Caco-2 (cell line): ENCODE results near the gene GINS1. TPM values are rescaled to one million over a fixed set of nuclear protein-coding genes. Genes with fewer than 3 reads are reported as not detected.
A peak's percentile ranks its signal among the peaks of the same experiment; 100 is the strongest.

Experiments used
- BruUV-seq: library from RNA; stranded (reverse); fragments of 400-500 nt; replicated peaks from 2 replicates; lab custom pipeline; 2021; lab: Mats Ljungman, UMichigan
- CTCF ChIA-PET: fragments of 300-600 bp; sonication (Branson Sonifier 250); formaldehyde crosslinking; loops from one replicate; lab custom pipeline; 2022; ENCODE audit warnings: antibody characterized with exemption; lab: Charles Lee
- POLR2A ChIA-PET: fragments of 300-600 bp; sonication (Branson Sonifier 250); formaldehyde crosslinking; loops from one replicate; lab custom pipeline; 2022; ENCODE audit warnings: antibody characterized with exemption; lab: Charles Lee
- DNase-seq, 2 experiments: peaks; one replicate each; pipeline versions ENCODE4 v3.0.0 to v3.0.0-alpha.2; 2020 to 2022
- H3K27me3 ChIP-seq: replicated peaks from 2 replicates; pipeline ENCODE4 v1.6.0; 2011; ENCODE audit warnings: low read length; ENCODE audit not compliant: control insufficient read depth, insufficient read depth
- H3K36me3 ChIP-seq: 2 replicates; pipeline ENCODE4 v1.5.1; 2011; ENCODE audit warnings: low read length; ENCODE audit not compliant: control insufficient read depth, insufficient read depth
- H3K4me1 ChIP-seq: fragments of 250-450 bp; sonication (Bioruptor Pico); 2 replicates; pipeline ENCODE4 v1.5.1; 2020; ENCODE audit warnings: mild to moderate bottlenecking
- H3K4me3 ChIP-seq: 2 replicates; pipeline ENCODE4 v1.5.1; 2011; ENCODE audit warnings: low read depth, mild to moderate bottlenecking, control low read depth, low read length
- H3K9me3 ChIP-seq: fragments of 250-450 bp; sonication (Bioruptor Pico); 2 replicates; pipeline ENCODE4 v1.5.1; 2020; ENCODE audit warnings: mild to moderate bottlenecking, moderate library complexity
- H3K27ac Mint-ChIP-seq: one replicate; pipeline ENCODE4 v1.8.0; 2022; ENCODE audit warnings: mixed read lengths; ENCODE audit not compliant: unreplicated experiment
- H3K27me3 Mint-ChIP-seq: one replicate; pipeline ENCODE4 v1.8.0; 2022; ENCODE audit warnings: mixed read lengths; ENCODE audit not compliant: insufficient read depth, unreplicated experiment
- H3K36me3 Mint-ChIP-seq: one replicate; pipeline ENCODE4 v1.8.0; 2022; ENCODE audit warnings: mild to moderate bottlenecking, mixed read lengths; ENCODE audit not compliant: insufficient read depth, unreplicated experiment
- H3K4me1 Mint-ChIP-seq: one replicate; pipeline ENCODE4 v1.8.0; 2022; ENCODE audit warnings: low read depth, mixed read lengths; ENCODE audit not compliant: unreplicated experiment
- H3K4me3 Mint-ChIP-seq: one replicate; pipeline ENCODE4 v1.8.0; 2022; ENCODE audit warnings: mild to moderate bottlenecking, moderate library complexity, mixed read lengths; ENCODE audit not compliant: unreplicated experiment
- H3K9me3 Mint-ChIP-seq: one replicate; pipeline ENCODE4 v1.8.0; 2022; ENCODE audit warnings: mixed read lengths; ENCODE audit not compliant: unreplicated experiment
- CTCF ChIP-seq, 2 experiments: fragments of 200-600 bp in 1 of 2; IDR thresholded peaks; 1 replicate in 1 of 2; 2 replicates in 1 of 2; pipeline versions ENCODE4 v1.5.1 to v1.8.0; 2011 to 2022; ENCODE audit warnings: antibody characterized with exemption in 1 of 2, control low read depth in 1 of 2, inconsistent platforms in 1 of 2, low read depth in 1 of 2, low read length in 1 of 2, mild to moderate bottlenecking in 1 of 2, moderate library complexity in 1 of 2; ENCODE audit not compliant: insufficient read depth in 1 of 2, severe bottlenecking in 1 of 2, unreplicated experiment in 1 of 2
- intact Hi-C: fragments of 100-400 bp; cut with micrococcal nuclease; formaldehyde crosslinking; loops from one replicate; pipeline ENCODE4 v1.10.0; 2022; ENCODE audit not compliant: unreplicated experiment
- total RNA-seq: library from RNA; stranded (reverse); gene quantifications from 2 replicates; pipeline ENCODE4 v1.2.3, GENCODE V29; 2022

Gene GINS1
- total RNA-seq, 1 experiment from 2014 or later, result 50.9 TPM

DNA sequence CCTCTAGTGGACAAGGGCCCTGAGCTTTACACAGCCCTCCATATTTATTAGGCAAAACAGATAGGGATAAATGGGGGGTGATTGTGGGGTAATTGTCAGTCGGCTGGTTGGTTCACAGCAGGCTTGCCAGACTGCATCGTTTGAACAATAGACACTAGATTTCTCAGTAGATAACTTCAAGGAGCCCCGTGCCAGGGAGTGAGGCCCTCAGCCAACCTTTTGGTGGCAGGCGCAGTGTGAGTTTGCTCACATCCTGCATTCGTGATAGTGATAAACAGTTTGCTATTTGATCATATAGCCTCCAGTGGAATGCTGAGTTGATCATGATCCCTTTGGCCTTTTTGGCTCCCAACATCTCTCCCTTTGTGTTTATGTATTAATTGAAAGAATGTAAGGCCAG lies 13.2 kb upstream of the GINS1 start:
- Histone ChIP-seq H3K4me1 (peaks cover 26% of the 10 kb centered on the region), H3K27me3 (no peaks in the 10 kb centered on the region), H3K4me3 (no peak overlapping the region), H3K36me3 (no peaks in the 10 kb centered on the region), H3K9me3 (no peaks in the 10 kb centered on the region)
- H3K9me3 Mint-ChIP-seq, result no peaks in the 10 kb centered on the region
- TF ChIP-seq CTCF (IDR thresholded peaks at IDR 0.05; ENCODE audit: insufficient read depth in 1 of 2, low read depth in 1 of 2, low read length in 1 of 2, severe bottlenecking in 1 of 2, unreplicated experiment in 1 of 2), result no peak
- no TSS peak for BruUV-seq
- H3K4me1 Mint-ChIP-seq, result peaks cover 21% of the 10 kb centered on the region
- no peak overlapping the region for H3K27ac Mint-ChIP-seq
- no peak overlapping the region for H3K4me3 Mint-ChIP-seq
- H3K36me3 Mint-ChIP-seq, result peaks cover 7% of the 10 kb centered on the region
- H3K27me3 Mint-ChIP-seq, result no peaks in the 10 kb centered on the region
- ChIA-PET POLR2A (no interaction called here), CTCF (no interaction called here)
- intact Hi-C loops, result no loop called here
- DNase-seq, result no peak

GRCh38 chr20:25394996-25395395 lies 12.5 kb upstream of the GINS1 start:
- Mint-ChIP-seq H3K4me1 (peaks cover 21% of the 10 kb centered on the region), H3K27me3 (no peaks in the 10 kb centered on the region), H3K27ac (no peak overlapping the region), H3K9me3 (no peaks in the 10 kb centered on the region), H3K4me3 (no peak overlapping the region), H3K36me3 (peaks cover 7% of the 10 kb centered on the region)
- intact Hi-C loops, result no loop called here
- Histone ChIP-seq H3K4me3 (no peak overlapping the region), H3K27me3 (no peaks in the 10 kb centered on the region), H3K4me1 (peaks cover 29% of the 10 kb centered on the region), H3K9me3 (no peaks in the 10 kb centered on the region), H3K36me3 (no peaks in the 10 kb centered on the region)
- no TSS peak for BruUV-seq
- ChIA-PET POLR2A (no interaction called here), CTCF (interaction anchor here (5.1 kb wide), 1 partner anchor 57 kb away, joined by 70 read pairs; no protein-coding TSS in a partner anchor)
- DNase-seq, result no peak
- no peak for TF ChIP-seq CTCF (IDR thresholded peaks at IDR 0.05; ENCODE audit: insufficient read depth in 1 of 2, low read depth in 1 of 2, low read length in 1 of 2, severe bottlenecking in 1 of 2, unreplicated experiment in 1 of 2)

GRCh38 chr20:25397096-25397495 lies 10.4 kb upstream of the GINS1 start:
- no peaks in the 10 kb centered on the region for H3K27me3 Mint-ChIP-seq
- peak overlapping the region; percentile 87 for H3K27ac Mint-ChIP-seq
- peaks cover 25% of the 10 kb centered on the region for H3K4me1 ChIP-seq
- H3K36me3 Mint-ChIP-seq, result no peaks in the 10 kb centered on the region
- CTCF ChIA-PET, result interaction anchor here (1.7 to 5.1 kb wide), 3 partner anchors 59 to 97 kb away, joined by 8 to 70 read pairs (median 9); no protein-coding TSS in a partner anchor
- H3K27me3 ChIP-seq, result no peaks in the 10 kb centered on the region
- peaks cover 21% of the 10 kb centered on the region for H3K4me1 Mint-ChIP-seq
- intact Hi-C loops, result no loop called here
- BruUV-seq, result no TSS peak
- peak overlapping the region; percentile 30 for H3K4me3 Mint-ChIP-seq
- TF ChIP-seq CTCF (IDR thresholded peaks at IDR 0.05; ENCODE audit: insufficient read depth in 1 of 2, low read depth in 1 of 2, low read length in 1 of 2, severe bottlenecking in 1 of 2, unreplicated experiment in 1 of 2), result no peak
- no peak overlapping the region for H3K4me3 ChIP-seq
- H3K9me3 ChIP-seq, result peaks cover 4% of the 10 kb centered on the region
- POLR2A ChIA-PET, result no interaction called here
- no peaks in the 10 kb centered on the region for H3K36me3 ChIP-seq
- H3K9me3 Mint-ChIP-seq, result peaks cover under 1% of the 10 kb centered on the region
- no peak for DNase-seq
